ENCODE data around the gene ELFN2. TPM values are rescaled to one million over a fixed set of nuclear protein-coding genes. Genes with fewer than 3 reads are reported as not detected.
A peak's percentile ranks its signal among the peaks of the same experiment; 100 is the strongest.
"Not testable (repeated sequence)": the region's sequence is repeated elsewhere in the genome, so short reads cannot be mapped to it uniquely, and the experiment has no call there.

The ELFN2 gene, protein sequence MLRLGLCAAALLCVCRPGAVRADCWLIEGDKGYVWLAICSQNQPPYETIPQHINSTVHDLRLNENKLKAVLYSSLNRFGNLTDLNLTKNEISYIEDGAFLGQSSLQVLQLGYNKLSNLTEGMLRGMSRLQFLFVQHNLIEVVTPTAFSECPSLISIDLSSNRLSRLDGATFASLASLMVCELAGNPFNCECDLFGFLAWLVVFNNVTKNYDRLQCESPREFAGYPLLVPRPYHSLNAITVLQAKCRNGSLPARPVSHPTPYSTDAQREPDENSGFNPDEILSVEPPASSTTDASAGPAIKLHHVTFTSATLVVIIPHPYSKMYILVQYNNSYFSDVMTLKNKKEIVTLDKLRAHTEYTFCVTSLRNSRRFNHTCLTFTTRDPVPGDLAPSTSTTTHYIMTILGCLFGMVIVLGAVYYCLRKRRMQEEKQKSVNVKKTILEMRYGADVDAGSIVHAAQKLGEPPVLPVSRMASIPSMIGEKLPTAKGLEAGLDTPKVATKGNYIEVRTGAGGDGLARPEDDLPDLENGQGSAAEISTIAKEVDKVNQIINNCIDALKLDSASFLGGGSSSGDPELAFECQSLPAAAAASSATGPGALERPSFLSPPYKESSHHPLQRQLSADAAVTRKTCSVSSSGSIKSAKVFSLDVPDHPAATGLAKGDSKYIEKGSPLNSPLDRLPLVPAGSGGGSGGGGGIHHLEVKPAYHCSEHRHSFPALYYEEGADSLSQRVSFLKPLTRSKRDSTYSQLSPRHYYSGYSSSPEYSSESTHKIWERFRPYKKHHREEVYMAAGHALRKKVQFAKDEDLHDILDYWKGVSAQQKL
- total RNA-seq, result 0.10 TPM

DNA sequence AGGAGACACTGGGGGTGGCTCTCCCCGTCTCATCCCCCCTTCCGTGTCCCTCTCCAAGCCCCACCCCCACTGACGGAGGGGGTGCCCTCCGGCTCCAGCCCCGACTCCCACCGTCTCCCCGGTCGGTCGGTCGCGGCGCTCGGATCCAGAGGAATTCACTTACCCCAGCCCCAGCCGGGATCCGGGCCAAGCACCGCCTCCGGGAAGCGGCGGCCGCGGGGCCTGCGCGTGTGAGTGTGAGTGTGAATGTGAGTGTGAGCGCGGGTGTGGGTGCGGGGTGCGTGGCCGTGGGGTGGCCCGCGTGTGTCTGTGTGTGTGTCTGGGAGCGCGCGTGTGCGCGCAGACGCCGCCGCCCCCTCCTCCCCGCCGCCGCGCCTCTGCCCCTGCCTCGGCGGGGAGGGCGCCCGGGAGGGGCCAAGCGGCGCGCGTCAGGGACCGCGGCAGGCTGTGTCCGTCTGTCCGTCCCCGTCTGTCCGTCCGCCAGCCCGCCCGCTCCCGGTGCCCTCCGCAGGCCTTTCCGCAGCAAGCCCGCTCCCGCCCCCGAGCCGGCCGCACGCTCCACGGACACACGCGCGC is at the start of gene ELFN2:
TSS of gene ELFN2 (minus strand) at position 345 of the 576 bp plus-strand sequence. CDS start 51,945 bp downstream, outside the sequence.
- DNase-seq (ENCODE audit: low spot score), result no peak

DNA sequence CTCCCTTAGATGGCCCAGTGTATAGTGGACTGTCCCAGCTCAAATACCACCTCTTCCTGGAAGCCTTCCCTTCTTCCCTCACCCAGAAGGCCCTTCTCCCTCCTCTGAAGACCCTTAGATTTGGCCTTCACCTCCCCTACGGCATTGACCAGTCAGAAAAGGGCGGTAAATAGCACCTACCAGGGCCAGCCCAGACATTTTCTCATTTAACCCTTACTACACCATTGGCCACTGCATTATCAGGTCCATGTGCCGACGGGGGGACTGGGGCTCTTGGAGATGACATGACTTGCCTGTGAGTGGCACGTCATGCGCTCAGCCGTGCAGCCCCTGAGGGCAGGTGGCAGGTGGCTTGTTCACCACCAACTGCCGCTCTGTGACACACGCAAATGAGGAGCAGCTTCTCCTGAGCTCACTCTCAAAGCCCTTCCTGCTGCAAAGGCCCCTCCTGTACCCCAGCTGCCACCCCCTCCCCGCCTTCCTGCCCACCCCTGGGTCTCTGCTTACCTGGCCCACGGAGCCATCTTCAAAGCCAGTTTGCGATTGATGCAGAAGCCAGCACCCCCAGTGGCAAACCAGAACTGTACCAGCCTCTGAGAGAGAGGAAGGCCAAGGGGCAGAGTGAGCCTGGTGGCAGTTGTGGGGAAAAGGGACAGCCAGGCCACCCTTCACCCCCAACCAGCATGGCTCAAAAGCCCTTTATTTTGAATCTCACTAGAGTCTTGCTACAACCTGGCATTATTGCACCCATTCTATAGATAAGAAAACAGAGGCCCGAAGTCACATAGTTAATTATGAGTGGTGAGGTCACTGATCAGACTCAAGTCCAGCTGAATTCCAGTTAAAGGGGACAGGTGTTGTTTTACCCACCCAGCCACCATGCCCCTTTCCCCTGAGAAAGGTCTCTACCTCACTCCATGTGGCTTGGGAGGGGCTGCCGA is 49.4 kb upstream of the ELFN2 start:
- DNase-seq (ENCODE audit: low spot score), result no peak

- DNase-seq (ENCODE audit: low spot score), result no peak
Observed at GRCh38 chr22:37474447-37475090, 47.3 kb upstream of the ELFN2 start.

- no peak for DNase-seq (ENCODE audit: low spot score)
Observed at GRCh38 chr22:37473437-37473946, 46.2 kb upstream of the ELFN2 start.

DNA sequence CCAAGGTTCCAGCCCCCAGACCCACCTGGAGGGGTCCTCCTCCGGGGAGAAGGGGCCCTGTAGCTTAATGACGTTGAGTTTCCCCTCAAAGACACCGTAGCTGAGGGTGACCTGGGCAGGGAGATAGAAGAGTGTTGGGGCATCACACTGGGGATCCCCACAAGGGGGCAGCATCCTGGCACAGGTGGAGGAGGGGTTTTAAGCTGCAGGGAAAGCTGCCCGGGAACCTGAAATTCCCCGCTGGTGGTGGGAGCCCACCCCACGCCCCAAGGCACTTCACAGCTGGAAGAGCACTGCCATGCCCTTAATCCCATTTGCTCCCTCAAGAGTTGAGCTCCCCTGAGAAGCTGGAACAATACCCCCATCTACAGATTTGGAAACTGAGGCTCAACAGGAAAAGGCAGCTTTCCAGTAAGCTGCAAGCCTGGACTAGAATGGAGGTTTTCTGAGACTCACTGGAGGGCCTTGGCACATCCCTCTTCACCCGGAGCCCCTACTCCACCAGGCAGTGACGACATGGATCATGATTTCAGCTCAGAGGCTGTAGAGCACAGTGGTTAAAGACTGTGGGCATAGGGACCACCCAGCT is 45.2 kb upstream of the ELFN2 start:
- no peak for DNase-seq (ENCODE audit: low spot score)

GRCh38 chr22:37471727-37472417 is 44.6 kb upstream of the ELFN2 start:
- DNase-seq (ENCODE audit: low spot score), result no peak

DNA sequence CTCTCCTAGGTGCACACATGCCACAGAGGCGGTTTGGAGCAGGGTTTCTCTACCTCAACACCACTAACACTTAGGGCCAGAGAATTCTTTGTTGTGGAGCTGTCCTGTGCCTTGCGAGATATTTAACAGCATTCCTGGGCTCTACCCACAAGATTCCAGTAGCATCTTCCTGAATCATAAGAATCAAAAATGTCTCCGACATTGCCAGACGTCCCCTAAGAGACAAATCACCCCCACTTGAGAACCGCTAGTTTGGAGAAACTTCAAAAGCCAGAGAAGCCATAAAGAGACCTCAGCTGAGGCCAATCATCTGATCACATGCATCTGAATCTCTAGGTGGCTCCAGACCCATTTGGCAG is 42.8 kb upstream of the ELFN2 start:
- no peak for DNase-seq (ENCODE audit: low spot score)

DNA sequence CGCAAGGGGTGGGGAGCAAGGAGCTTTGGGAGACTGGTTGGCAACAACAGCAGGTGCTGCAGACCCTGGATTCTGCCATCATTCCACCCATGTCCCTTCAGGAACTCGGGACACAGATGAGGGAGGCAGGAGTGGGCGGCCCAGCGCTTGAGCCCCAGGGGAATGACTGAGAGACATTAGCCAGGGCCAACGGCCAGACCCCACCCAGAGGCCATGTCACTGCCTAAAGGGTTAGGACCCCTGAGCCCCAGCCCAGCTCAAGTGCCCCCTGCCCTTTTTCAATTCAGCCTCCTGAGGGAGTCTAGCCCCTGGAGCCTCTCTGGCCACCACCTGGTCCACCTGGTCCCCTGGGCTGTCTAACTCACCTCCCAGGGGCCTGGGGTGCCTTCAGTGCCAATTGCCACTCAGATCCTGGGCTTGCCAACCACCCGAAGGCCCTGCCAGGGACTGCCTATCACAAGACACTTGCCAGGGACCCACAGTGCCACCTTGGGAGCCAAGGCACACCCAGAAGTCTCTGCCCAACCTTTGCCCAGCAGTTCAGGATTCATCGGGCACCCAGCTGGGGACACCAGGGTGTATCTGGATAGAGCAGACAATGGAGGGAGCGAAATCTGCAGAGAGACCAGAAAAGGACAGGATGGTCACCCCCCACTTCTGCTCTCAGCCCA is 42.3 kb upstream of the ELFN2 start:
- no peak for DNase-seq (ENCODE audit: low spot score)

GRCh38 chr22:37468201-37468695 is 41.0 kb upstream of the ELFN2 start:
- not testable (repeated sequence) for DNase-seq (ENCODE audit: low spot score)

DNA sequence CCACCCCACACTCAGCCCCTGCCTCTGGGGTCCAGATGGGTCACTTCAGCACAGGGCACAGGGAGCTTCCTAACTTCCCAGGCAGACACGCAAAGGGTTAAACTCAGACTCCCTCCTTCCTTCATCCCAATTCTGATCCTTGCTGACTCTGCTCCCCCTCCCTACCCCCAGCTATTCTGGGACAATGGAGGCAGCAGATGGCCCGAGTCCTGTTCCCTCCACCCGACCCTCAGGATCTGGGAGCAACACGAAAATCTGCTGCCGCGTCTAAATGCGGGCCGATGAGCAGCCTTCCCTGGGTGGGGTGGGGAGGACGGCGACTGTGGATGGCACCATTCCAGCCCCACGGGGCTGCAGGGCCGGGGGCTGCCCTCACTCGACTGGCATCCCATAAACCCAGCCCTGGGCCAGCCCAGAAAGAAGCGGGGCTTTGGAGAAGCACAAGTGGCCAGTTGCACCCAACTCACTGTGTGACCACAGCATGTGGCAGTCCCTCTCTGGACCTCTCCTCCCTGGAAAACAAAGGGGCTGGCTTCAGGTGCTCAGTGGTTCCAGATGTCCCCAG is 40.2 kb upstream of the ELFN2 start:
- no peak for DNase-seq (ENCODE audit: low spot score)

- no peak for DNase-seq (ENCODE audit: low spot score)
Observed at GRCh38 chr22:37464181-37464580, 36.9 kb upstream of the ELFN2 start.

GRCh38 chr22:37462983-37463382 is 35.7 kb upstream of the ELFN2 start:
- DNase-seq (ENCODE audit: low spot score), result no peak

GRCh38 chr22:37462436-37462835 is 35.2 kb upstream of the ELFN2 start:
- no peak for DNase-seq (ENCODE audit: low spot score)

DNA sequence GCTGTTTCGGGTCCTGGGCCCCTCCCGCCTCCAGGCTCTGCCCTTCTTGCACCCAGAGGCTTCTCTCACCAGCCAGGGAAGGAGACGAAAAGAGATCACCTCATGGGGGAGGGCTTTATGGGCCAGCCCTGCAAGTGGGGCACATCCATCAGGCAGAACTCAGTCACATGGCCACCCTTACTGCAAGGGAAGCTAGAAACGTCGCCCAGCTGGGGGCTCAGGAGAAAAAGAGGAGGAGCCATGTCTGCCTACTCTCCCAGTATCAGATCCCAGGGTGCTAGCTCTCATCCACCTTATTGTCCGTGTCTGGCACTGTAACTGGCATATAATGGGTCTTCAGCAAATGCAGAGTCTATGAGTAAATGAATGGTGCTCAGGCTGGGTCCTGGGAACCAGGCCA is 34.7 kb upstream of the ELFN2 start:
- no peak for DNase-seq (ENCODE audit: low spot score)

DNA sequence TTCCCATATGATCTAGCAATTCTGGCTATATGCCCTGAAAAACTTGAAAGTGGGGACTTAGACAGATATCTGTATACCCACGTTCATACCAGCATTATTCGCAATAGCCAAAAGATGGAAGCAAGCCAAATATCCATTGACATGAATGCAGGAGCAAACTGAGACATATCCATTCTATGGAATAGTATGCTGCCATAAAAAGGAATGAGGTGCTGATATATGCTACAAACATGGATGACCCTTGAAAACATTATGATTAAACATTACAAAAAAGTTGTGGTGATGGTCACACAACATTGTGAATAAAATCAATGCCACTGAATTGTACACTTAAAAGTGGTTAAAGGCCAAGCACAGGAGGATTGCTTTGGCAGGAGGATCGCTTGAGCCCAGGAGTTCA is 33.4 kb upstream of the ELFN2 start:
- DNase-seq (ENCODE audit: low spot score), result no peak

DNA sequence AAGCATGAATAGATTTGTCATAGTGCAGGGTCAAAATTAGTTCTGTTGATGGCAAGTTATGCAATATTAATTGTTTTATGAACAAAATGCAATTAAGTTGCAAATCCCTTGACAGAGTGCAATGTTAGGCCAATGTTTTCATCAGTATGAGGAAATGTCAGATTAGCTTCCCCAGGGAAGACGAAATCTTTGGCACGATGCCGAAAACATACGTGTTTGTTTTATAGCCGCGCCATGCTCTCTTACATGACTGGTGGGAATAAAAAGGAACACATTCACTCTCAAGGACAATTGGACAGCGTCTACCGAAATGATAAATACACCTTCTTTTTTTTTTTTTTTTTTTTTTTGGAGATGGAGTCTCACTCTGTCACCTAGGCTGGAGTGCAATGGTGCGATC is 31.9 kb upstream of the ELFN2 start:
- no peak for DNase-seq (ENCODE audit: low spot score)

DNA sequence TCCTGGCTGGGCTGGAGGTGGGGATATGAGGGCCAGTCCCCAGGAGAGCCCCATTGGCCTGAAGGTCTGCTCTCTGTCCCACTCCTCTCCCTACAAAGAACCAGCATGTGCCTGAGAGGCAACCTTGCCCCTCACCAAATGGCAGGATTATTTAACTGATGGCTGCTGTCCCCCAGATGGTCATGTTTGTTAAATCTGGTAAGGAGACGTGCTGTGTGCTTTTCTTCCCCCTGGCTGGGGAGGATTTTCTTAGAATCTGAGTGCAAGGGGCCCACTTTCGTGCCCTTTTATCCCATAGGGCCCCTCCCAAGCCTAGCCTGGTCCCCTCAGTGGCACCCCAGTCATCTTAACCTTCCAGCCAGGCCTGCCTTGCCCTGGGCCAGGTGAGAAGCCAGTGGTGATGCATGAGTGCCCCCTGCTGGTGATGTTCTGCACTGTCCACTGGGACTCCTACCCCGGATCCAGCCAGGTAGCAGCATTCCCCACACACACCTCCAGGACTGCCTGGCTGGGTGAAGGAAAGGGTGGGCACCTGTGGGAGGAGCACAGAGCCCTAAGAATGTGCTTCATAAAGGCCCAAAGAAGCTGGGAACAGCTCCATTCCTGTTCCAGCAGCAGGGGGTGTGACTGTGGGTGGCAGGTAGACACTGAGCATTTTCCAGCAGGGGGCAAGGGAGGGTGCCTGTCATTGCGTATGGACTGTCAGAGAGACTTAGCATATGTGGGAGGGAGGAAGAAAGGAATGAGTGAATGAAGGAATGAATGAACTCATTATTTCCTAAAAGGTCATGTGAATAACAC is 30.0 kb upstream of the ELFN2 start:
- peak; percentile 78 for DNase-seq (ENCODE audit: low spot score)

DNA sequence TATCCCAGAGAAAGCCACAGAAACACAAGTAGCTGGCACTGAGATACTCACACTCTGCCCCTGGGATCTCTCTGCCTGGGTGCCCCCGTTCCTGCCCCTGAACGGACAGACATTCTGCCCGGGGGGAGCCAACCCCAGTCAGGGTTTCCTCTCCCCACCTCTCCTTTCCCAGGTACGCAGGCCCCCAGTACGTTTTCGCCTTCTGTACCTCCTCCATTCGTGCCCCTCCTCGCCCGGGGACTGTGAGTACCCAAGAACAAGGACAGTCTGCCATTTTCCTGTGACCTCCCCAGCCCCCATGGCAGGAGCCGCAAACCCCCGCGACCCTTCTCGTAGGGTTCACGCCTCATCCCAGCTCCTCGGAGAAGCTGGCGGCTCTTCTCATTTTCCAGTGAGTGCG is 29.1 kb upstream of the ELFN2 start:
- no peak for DNase-seq (ENCODE audit: low spot score)

All from ureter (tissue), 1 donor.